ENCODE measurements around the gene IRF5.
"Not testable (repeated sequence)": the region's sequence is repeated elsewhere in the genome, so short reads cannot be mapped to it uniquely, and the experiment has no call there.

Gene IRF5

DNA sequence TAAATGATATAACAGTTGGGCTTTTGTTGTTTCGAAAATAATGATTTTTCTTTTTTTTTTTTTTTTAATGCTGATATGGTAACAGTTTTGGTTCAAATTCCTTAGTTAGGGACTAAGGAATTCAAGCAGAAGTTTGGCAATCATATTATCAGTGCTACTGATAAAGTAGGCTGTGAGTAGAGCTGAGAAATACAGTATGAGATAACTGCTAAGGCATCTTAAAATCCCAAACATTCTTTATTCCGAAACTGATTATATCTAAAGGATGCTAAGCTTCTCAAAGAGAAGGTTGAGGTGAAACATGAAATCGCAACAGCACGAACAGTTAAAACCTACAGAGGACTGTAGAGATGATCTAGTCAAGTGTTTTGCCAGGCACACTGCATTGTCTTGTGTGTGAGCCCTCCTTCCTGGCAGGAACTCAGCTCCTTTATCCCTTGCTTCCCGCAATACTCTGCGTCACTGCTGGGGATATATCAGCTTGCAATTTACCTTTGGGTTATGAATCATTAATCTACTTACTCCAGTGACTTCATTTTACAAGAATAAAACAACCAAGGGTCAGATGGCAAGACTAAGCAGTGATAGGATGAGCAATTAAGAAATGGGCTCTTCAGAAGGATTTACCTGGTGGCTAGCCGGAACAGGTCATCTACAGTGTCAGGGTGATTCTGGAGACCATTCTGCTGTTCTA lies 36.7 kb downstream of the IRF5 start:
- no peak for DNase-seq

DNA sequence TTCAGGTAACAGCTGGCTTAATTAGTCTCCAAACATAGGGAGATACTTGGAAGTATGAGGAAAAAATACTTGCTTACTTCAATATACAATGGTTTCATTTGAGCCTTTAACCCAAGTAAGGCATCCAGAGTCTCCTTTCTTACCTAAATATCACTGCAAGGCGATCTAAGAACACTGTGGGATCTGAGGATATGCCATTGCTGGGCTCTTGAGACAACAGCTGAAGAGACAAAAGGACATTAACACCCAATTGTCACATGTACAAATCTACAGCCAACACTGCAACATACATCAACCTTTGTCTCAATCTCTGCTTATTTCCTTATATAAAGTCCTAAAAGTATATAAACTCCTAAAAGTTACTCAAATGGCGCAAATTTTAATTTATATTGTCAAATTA lies 44.4 kb downstream of the IRF5 start:
- no peak for DNase-seq

DNA sequence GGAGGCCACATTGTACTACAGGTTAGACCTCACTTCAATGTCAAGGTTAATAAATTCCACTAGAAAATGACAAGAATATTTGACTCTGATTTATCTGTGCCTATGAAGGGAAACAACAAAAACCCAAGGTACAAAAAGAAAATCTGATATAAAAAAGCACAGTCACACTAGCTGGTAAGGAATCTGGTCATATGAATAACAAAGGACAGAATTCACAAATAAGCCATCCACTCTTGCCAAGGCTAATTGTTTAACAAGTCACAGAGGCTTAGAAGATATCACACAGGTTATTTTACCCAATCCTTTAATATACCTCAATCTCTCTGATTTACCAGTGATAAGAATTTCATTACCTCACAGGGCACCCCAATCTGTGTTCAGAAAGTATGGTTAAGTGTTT lies 47.9 kb downstream of the IRF5 start:
- no peak for DNase-seq

DNA sequence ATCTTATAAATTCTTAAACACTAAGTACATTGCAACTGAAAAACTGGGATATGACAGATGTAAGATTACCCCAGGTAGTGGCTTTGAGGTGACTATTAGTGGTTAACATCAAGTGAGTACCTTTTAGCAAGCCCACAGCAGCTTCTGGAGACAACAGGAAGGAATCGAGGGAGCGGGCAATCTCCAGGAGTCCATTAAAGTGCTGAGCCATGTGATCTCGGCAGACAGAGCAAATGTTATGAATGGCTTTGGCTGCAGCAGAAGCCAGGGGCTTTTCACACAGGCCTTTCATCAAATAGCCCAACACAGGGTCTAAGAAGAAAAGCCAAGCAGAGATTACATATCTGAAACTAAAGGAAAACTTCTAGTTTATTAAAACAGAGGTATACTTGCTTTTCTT lies 48.9 kb downstream of the IRF5 start:
- DNase-seq = no peak

DNA sequence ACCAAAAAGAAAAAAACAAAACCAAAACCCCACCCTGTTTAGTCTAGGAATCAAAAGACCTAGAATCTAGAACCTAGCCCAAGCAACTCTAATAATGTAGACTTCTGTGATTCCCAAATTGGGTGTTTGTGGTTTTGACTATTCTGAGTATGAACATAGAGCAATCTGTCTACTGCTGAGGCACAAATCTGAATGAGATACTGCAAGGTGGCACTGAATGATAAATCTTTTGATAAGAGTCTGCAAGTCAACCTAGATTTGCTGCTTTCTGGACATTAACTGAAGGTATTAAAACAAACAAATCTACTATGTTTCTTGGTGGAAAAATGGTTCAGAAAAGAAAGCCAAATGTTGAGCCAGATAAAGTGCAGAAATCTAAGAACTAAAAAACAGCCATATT lies 50.6 kb downstream of the IRF5 start:
- DNase-seq = no peak

DNA sequence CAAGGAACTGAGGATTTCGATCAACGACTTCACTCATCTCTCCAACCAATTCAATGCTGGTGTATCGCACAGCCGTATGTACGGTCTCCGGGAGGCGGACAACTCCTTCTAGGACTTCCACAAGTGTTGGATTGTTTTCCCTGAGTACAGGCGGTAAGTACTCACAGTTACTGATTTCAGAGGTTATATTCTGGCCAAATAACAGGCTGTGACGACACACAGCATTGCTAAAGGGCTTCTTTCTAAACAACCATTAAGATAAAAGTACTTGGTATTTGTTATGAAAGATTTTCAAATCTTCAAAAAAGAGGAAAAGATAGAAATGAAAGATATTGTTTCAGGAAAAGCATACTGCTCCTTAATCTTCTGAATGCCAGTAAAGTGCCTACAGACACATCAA lies 52.2 kb downstream of the IRF5 start:
- DNase-seq = no peak

DNA sequence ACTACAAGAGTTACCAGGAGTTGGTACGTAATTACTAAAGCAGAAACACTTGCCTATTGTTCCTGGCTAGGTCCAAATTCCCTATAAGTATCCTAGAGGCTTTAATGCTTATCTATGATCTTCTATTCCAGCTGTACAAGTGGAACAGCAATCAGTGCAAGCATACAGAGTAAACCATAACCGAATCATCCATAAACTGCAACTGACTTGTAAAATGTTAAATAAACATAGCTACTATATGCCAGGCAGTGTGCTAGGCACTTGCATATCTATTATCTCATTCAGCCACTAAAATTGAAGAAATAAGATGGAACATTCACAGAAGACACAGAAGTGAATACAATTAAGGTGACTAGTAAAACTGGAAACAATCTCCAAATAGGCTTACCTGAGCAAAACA lies 55.7 kb downstream of the IRF5 start:
- no peak for DNase-seq

DNA sequence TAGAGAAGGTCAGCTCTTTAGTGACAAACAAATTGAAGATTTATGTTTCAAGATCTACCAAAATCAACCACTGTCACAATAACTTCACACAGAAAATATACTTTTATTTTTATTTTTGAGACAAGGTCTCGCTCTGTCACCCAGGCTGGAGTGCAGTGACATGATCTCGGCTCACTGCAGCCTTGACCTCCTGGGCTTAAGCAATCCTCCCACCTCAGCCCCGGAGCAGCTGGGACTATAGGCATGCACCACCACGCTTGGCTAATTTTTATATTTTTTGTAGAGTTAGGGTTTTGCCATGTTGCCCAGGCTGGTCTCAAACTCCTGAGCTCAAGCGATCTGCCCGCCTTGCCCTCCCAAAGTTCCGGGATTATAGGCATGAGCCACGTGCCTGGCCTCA lies 56.8 kb downstream of the IRF5 start:
- not testable (repeated sequence) for DNase-seq

DNA sequence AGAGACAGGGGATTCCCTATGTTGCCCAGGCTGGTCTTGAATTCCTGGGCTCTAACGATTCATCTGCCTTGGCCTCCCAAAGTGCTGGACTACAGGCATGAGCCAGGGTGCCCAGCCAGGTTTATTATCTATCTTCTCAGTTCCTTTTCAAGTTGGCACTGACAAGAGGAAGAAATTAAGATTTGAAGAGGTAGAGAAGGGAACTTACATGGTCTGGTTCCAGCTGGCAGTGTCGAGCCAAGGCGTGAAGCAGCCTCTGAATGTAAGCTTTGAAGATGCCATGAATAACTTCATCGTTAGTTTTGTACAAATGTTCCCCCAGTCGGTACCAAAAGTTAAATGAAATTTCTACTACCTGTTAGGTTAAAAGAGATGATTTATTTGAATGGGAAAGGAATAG lies 59.5 kb downstream of the IRF5 start:
- DNase-seq = no peak
